Activated CD8-positive, alpha-beta memory T cell treated with anti-CD3 and anti-CD28 coated beads, Interleukin-2, amount 50 U/mL, for 1 hour (primary cell): ENCODE measurements around the gene PEDS1.
A peak's percentile ranks its signal among the peaks of the same experiment; 100 is the strongest.
"Not testable (repeated sequence)": the region's sequence is repeated elsewhere in the genome, so short reads cannot be mapped to it uniquely, and the experiment has no call there.

Experiments
- DNase-seq: peaks from one replicate; pipeline ENCODE4 v3.0.0-alpha.2; 2020; ENCODE audit errors: extremely low read depth

Gene PEDS1

GRCh38 chr20:50136822-50137599 lies 16.5 kb downstream of the PEDS1 start:
- no peak for DNase-seq

GRCh38 chr20:50135157-50135556 lies 18.4 kb downstream of the PEDS1 start:
- DNase-seq, result not testable (repeated sequence)

- no peak for DNase-seq
Observed at GRCh38 chr20:50133474-50134217, 19.9 kb downstream of the PEDS1 start.

- no peak for DNase-seq
Observed at GRCh38 chr20:50133041-50133440, 20.5 kb downstream of the PEDS1 start.

DNA sequence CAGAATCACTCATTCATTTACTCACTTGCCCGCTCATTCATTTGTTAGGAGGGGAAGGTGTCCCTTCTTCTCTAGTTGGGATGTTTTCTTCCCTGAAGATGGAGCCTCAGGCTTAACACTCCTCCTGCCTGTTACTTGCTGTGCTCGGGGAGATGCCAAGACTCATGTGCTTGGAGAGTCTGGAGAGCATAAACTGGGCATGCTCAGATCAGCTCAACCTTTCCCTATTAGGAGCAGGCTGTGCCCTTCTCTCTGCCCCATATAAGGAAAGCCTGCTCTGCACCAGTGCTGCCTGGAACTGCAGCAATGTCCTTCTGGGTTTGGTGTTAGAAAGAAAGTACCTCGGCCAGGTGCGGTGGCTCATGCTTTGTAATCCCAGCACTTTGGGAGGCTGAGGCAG lies 22.5 kb downstream of the PEDS1 start:
- DNase-seq, result no peak

GRCh38 chr20:50130356-50130723 lies 23.2 kb downstream of the PEDS1 start:
- no peak for DNase-seq

- DNase-seq, result no peak
Observed at GRCh38 chr20:50129662-50130355, 23.7 kb downstream of the PEDS1 start.

GRCh38 chr20:50128520-50128905 lies 25.0 kb downstream of the PEDS1 start:
- no peak for DNase-seq

- DNase-seq, result no peak
Observed at GRCh38 chr20:50127587-50128519, 25.7 kb downstream of the PEDS1 start.

GRCh38 chr20:50126662-50127061 lies 26.9 kb downstream of the PEDS1 start:
- DNase-seq, result no peak

DNA sequence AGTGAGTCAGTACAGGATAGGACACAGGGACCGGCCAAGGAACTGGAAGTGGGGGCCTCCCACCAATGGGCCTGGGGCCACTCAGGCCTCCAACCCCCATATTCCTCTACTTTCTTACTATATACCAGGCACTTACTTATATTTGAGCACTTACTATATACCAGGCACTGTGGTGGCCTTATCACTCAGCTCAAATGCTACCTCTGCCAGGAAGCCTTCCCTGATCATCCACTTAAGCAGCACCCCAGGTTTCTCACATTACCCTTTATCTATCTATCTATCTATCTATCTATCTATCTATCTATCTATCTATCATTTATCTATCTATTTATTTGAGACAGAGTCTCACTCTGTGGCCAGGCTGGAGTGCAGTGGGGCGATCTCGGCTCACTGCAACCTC lies 28.2 kb downstream of the PEDS1 start:
- DNase-seq, result no peak

- DNase-seq, result no peak
Observed at GRCh38 chr20:50124496-50124895, 29.0 kb downstream of the PEDS1 start.

GRCh38 chr20:50123418-50123817 lies 30.1 kb downstream of the PEDS1 start:
- DNase-seq, result no peak

DNA sequence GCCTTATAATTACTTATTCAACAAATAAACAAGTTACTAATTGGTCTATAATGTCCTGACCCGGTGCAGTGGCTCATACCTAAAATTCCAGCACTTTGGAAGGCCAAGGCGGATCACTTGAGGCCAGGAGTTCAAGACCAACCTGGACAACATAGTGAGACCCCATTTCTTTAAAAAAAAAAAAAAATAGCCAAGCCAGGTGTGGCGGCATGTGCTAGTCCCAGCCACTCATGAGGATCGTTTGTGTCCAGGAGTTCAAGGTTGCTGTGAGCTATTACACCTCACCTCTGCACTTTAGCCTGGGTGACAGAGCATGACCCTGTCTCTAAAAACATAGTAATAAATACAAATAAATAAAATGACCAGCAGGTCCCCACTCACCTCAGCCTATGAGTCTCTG lies 30.8 kb downstream of the PEDS1 start:
- no peak for DNase-seq

GRCh38 chr20:50121858-50122271 lies 31.7 kb downstream of the PEDS1 start:
- DNase-seq, result no peak

DNA sequence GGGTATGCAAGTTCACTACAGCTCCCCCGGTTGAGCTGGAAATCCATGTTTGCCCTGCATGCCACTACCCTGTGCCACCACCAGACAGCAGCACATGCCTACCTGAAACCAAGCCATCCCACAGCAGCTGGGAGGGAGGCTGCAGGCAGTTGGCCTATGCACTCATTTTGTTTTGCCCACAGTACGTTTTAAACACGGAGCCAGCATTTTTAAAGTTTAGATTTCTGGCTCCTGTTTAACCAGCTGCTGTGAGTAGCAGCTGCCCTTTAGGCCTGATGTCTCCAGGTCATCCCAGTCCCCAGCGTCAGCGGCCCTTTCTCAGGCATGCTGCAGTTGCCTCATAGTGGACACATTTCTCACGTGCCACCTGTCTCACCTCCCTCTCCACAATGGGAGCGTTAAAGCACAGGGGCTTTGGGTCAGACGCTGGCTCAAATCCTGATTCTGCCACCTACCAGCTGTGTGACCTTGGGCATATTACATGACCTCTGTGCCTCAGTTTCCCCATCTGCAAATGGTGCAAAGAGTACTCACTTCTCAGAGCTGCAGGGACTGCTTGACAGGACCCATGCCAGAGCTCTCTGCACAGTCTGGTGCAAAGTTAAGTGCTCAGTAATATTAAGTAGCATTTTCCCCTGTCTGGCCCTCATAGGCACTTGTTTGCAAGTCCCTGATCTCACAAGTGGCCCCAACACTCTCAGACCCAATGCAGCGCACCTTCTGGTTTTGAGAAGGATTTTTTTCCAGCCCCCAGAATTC lies 32.4 kb downstream of the PEDS1 start:
- no peak for DNase-seq

DNA sequence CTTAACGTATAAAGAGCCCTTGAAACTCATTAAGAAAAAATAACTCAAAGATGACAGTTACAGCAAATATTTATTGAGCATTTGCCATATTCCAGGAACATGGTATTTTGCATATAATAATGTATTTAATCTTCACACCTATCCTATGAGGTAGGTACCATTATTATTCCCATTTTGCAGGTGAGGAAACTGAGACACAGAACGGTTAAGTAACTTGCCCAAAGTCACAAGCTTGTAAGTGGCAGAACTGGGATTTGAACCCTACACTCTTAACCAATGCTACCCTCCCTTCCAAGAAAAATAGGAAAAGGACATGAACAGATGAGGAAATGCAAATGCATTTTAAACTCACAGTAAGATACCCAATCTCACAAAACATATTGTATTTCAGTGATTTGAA lies 35.3 kb downstream of the PEDS1 start:
- DNase-seq, result no peak

- DNase-seq, result no peak
Observed at GRCh38 chr20:50116368-50116999, 37.0 kb downstream of the PEDS1 start.

- peak; percentile 80 for DNase-seq
Observed at GRCh38 chr20:50115591-50116367, 37.7 kb downstream of the PEDS1 start.
